Ramos (cell line): ENCODE measurements around the gene SNAPC5.
"Not testable (repeated sequence)": the region's sequence is repeated elsewhere in the genome, so short reads cannot be mapped to it uniquely, and the experiment has no call there.

Experiments used
- in situ Hi-C: fragments of 300-500 bp; cut with MboI; formaldehyde crosslinking; loops from one replicate; pipeline ENCODE4 v1.14.3; 2022; ENCODE audit warnings: low sequenced_read_pairs; ENCODE audit not compliant: unreplicated experiment

SNAPC5 gene, protein sequence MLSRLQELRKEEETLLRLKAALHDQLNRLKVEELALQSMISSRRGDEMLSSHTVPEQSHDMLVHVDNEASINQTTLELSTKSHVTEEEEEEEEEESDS

DNA sequence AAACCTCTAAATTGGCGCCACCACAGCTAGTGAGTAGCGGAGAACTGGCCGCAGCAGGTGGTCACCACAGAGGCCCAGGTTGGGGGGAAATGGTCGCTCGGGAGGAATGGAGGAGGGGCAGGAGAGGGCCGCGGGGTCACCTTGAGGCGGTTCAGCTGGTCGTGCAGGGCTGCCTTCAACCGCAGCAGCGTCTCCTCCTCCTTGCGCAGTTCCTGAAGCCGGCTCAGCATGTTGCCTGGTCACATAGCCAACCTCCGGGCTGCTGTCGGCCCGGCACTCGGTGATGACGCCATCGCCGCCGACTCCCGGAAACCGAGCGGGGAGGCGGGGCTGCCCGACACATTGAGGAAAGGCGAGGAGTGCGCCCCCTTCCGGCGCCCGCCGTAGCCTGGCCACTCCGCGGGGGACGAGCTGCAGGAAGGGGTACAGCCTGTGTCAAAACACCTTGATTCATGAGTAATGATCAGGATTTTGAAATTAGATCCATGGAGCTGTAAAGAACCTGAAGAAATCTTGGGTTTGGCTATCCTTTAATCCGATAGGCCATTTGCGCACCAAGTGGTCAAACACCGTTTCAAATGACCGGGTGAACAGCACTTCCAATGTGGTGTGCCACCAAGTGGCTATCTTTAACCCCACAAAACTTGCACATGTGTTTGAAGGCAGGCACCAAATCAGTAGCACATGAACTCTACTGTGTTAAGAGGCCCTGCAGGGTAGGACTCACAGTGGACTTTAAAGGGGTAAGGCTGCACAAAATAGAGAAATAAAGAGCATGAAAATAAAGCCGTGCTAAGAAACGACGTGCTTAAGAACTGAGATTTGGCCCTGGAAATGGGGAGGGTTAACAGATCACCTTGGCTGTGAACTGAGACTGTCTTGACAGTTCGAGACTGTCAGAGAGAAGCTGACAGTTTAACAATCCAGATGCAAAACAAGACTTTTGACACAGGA lies at the start of gene SNAPC5:
Gene SNAPC5, minus strand, starts transcription at position 261 of the 954 bp plus-strand sequence. Its CDS starts 31 bp downstream, at position 230.
- in situ Hi-C loops: loop anchor here (10.0 kb wide), 1 partner anchor 143 kb away; the partner anchor contains the start of gene TIPIN

DNA sequence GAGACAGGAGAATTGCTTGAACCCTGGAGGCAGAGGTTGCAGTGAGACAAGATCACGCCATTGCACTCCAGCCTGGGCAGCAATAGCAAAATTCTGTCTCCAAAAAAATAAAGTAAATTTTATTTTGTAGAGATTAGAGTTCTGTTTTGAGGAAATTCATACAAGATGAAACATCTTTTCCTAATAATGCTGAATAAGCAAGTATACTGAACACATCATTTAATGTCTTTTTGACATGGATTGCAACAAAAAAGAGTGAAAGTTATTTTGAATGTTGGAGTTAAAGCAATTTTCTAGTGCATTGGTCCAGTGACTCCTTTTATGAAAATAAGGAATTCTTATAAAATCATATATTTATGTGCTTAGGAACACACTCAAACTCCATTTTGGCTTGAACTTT lies 47.7 kb upstream of the SNAPC5 start:
- in situ Hi-C loops: no loop called here

DNA sequence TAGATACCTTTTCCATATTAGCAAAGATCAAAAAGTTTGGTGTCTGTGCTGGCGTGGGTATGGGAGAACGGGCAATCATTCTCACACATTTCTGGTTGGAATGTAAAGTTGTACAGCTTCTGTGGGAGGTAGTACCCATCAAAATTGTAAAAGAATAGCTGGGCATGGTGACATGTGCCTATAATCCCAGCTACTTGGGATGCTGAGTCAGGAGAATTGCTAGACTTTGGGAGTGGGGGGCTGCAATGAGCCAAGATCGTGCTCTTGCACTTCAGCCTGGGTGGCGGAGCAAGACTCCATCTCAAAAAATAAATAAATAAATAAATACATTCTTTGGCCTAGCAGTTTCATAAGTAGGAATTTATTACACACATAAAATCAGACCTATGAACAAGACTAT lies 45.3 kb upstream of the SNAPC5 start:
- in situ Hi-C loops: no loop called here

DNA sequence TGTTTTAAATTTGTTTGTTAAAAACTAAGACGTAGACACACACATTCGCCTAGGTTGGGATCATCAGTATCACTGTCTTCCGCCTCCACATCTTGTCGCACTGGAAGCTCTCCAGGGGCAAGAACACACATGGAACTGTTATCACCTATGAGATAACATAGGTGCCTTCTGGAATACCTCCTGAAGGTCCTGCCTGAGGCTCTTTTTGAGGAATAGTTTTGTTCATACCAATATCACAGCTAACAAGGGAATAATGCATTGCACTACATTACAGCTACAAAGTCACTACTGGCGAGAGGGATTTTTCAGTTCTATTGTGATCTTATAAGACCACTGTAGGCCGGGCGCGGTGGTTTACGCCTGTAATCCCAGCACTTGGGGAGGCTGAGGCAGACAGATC lies 37.5 kb upstream of the SNAPC5 start:
- in situ Hi-C loops: no loop called here

DNA sequence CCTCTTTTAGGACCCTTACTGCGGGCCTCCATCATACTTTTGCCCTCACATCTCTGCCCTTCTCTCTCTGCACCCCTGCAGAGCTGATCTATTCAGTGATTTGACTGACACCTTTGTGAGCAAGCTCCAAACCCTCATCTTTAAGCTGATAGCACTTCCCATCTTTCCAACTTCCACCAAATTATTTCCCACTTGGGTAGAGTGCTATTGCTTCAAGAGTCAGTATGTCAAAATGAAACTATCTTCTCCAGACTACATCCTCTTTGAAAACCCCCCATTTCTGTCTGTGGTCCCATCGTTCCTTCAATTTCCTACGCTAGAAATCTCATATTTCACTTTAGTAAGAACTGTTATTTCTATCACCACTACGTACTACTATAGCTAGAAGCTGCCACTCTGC lies 27.3 kb upstream of the SNAPC5 start:
- in situ Hi-C loops: no loop called here

DNA sequence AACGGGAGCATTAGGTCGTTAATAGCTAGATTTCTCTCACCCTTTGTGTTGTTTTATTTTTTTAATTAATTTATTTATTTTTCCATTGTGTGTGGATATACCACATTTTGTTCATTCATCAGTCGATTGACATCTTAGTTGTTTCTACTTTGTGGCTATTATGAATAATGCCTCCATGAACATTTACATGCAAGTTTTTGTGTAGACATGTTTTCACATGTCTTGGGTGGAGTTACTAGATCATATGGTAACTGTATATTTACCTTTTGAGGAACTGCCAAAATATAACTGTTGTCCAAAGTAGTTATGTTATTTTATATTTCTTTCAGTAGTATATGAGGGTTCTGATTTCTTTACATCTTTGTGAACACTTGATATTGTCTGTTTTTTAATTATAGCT lies 26.4 kb upstream of the SNAPC5 start:
- in situ Hi-C loops: no loop called here

DNA sequence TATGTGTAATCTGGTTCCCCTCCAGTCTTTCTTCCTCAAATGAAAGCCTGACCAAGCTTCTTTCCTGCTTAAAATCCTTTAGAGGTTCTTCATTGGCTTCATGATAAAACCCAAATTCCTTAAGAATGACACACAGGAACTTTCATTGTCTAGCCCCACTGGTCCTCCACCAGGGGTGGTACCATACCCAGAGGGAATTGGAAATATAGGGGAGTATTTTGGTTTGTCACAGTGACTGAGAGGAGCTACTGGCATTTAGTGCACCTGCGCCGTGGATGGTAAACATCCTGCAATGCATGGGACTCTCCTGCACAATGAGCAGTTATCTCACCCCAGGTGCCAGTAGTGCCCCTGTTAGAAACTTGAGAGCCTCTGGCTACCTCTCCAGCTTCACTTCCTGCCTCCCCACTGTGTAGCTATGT lies 18.4 kb upstream of the SNAPC5 start:
- in situ Hi-C loops: no loop called here

DNA sequence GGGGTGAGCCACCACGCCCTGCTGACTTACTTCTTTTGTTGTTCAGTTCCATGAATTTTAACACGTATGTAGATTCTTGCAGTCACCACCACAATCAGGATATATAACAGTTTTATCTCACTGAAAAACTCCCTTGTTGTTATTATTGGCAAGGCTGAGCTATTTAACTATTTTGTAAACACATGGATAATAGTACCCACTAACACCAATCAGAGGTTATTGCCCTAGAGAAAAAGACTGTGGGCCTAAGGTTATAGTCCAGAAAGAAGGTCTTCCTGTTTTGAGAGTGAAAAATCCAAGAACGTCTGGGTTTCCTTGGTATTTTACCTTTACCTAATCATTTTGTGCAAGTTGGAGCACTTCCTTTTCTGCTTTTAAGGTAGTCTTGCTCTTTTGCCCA lies 17.0 kb upstream of the SNAPC5 start:
- in situ Hi-C loops: no loop called here

DNA sequence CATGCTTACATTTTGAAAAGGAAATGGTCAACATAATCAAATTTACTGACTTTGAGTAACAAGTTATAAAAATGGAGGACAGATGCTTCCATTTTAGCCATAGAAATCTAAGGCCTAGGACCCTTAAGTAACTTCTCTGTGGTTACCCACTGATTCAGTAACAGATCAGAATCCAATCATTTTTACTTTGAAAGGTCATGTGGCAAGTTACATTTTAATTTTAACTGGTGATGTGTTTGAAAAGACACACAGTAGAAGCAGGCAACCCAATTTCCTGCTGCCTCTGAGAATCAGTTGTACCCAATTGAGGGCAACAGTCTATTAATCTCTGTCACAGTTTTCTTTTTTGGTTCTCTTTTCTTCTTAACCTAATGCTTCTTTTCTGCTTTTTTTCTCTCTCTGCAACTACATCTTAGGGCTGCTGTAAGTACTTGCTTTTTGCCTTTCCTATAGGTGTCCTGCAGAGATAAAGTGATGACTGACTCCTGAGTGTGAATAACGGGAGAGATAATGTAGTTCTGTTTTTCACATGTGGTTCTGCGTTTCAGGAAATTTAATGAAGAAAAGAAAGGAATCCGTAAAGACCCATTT lies 10.8 kb upstream of the SNAPC5 start:
- in situ Hi-C loops: no loop called here

DNA sequence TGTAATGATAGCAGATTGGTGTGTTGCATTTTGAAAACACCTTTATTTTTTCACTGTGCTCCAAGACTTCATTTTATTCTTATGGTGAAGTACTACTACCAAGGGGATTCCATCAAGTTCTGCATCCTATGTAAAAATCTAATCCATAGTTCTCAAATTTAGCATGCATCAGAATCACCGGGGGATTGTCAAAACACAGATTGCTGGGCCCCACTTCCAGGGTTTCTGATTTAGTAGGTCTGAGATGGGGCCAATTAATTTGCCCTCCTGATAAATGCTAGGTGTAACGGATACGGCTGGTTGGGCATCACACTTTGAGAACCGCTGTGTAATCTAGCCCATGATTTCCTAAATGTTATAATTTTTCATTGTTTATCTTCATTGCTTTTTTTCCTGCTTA lies 8.3 kb upstream of the SNAPC5 start:
- in situ Hi-C loops: no loop called here

DNA sequence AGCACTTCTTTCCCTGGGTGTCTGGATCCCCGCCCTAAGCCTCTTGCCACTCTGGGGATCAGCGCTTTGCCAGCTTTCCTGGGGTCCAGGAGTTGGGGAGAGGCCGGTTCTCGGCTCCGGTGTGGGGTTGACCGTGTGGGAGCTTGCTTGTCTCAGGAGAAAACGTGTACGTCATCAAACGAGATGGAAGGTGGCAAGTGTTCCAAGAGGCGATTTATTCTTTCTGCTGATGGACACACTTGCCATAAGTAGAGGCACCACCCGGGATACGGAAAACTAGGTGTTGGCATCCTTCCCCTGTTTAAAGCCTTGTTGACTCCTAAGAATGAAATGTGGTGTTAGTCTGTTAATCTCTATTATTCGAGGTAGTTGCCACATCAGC lies 7.9 kb upstream of the SNAPC5 start:
- in situ Hi-C loops: no loop called here

DNA sequence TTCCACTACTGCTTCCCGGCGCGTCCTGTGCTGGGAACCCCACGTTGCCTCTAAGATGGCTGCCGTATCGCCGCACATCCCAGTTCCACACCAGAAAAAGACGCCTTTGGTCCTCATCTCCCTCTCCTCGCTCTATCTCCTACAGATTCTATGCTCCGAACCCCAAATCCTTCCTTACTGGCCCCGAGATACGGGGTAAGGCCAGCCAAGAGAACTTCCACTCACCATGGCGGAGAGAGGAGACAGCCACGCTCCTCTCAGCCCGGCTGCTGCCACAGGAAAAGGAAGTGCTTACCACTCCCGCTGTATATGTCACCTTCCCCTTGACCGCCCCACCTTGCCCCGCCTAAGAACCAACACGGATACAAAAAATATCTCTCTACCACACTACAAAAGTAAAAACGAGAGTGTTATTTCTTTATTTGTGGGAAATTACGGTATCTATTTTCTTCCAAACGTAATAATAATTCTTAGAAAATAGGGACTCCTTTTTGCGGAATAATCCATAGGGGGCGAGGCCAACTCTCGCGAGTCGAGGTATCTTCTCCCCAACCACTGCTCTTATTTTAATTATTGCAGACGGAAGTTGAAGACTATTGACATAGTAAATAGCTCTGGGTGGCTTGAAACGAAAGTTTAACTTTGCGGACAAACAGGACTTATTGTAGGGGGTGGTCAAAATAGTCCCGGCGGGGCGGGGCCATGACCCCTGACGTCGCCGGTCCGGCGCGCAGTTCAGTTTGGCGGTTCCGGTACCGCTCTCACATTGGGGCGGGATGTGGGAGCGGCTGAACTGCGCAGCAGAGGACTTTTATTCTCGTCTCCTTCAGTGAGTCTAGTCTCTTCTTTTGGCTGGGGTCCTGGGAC lies 7.2 kb upstream of the SNAPC5 start, which contains the start of the genes RPL4 and ZWILCH:
Gene RPL4, minus strand, starts transcription at position 293 of the 867 bp plus-strand sequence. Its CDS starts 65 bp downstream, at position 228.
Gene ZWILCH, plus strand, starts transcription at position 764 of the 867 bp plus-strand sequence. Its CDS starts 13 bp downstream, at position 777.
- in situ Hi-C loops: no loop called here

DNA sequence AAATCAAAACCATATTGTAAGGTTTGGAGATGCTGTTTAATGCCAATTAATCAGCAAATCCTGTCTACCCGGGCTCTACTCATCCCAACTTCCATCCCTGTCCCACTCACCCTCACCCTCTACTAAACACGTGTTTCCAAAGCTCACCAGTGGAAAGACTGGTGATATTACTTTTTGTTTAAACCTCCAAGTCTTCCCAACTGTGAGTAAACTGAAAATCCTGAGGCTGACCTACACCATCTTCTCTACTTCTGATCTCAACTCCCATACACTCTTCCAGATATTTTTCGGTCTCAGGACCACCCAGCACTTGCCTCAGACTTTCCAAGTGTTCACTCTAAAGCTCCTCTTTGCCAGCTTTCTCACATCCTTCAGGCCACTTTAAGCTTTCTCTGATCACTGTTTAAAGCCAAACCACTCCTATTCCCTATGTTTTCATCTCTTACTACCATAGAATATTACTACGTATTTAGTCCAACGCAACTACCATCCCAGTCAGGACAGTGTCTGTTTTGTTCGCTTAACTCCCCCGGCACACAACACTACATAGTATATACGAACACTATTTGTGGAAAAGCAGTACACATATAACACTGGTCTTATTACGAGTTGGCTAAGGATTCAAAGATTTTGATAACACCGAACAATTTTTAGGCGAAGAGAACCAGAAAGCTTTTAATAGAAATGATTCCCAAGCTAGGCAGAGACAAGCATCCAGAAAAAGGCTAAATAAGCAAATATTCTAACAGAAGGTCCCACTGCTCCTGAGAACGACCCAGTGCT lies 6.4 kb upstream of the SNAPC5 start:
- in situ Hi-C loops: no loop called here

DNA sequence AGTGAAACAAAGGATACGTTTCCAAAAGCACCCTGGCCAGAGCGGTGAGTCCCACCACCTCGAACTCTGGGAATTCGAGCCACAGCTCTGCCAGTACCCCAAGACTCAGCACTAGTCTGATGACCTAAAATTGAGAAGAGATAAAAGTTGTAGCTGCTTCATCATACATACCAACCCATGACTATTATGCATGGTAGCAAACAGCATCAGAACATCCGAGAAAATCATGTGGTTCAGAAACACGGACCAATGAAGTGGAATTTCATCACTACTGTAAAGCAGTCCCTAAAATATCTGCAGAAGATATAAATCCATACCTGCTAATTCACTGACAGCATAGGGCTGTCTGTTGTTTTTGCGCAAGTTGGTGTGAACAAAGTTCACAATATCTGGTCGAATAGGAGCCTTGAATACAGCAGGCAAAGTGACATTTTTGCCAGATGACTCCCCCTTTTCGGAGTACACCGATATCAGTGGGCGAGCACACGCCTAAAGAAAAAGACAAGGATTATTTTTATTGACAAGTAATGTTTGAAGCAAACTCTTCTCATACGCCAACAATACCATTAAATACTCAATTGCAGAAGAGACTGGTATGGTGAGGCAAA lies 5.6 kb upstream of the SNAPC5 start:
- in situ Hi-C loops: not testable (repeated sequence)

DNA sequence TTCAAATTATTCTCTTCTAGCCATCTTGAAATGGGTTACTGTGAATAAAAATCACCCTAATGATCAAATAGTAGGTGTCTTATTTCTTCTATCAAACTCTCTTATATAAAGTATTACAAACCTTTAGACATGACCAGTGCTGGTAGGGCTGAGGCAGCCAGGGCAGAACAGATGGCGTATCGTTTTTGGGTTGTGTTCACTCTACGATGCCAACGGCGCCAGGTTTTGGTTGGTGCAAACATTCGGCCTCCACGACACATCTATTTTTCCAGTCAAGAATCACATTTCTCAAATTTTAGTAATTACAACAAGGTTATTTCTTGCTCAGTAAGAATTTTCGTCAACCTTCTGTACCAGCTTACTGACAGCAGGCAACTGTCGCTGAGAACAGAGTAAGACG lies 4.9 kb upstream of the SNAPC5 start:
- in situ Hi-C loops: no loop called here

DNA sequence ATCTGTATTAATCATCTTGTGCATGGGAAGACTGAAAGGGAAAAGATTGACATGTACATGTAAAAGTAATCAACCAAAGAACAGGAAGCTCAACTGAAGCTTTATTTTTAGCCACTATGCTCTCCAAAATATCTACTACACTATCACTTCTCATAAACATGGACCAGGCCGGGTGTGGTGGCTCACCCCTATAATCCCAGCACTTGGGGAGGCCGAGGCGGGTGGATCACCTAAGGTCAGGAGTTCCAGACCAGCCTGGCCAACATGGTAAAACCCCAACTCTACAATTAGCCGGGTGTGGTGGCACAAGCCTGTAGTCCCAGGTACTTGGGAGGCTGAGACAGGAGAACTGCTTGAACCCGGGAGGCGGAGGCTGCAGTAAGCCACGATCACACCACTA lies 2.8 kb upstream of the SNAPC5 start:
- in situ Hi-C loops: not testable (repeated sequence)

DNA sequence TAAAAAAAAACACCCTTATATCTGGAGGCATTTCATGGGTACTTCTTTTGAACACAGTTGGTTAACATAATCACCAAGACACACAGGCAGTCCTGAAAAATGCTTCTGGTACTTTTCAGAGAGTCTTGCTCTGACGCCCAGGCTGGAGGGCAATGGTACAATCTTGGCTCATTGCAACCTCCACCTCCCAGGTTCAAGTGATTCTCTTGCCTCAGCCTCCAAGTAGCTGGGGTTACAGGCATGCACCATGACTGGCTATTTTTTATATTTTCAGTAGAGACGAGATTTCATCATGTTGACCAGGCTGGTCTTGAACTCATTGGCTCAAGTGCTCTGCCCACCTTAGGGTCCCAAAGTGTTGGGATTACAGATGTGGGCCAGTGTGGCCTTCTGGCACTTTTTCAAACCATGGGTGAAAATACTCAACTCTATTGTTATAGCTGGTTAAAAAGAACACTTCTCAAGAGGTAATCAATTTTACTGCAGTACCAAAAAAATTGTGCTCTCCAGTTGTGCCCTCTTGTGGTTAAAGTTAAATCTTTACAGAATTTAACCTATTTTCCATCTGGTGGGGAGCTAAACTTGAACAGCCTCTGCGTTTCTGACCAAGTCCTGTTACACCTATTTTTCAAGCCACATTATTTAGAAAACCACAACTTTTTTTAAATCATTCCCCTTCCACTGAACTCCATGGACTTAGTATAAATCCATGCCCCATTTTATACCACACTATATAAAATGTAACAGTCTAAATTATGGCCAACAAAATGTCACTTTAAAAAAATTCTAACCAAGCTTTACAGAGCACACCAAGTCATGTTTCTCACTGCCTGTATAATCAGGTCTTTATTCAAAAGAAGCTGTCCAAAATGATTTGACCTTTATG lies 1.2 kb upstream of the SNAPC5 start:
- in situ Hi-C loops: loop anchor here (10.0 kb wide), 1 partner anchor 144 kb away; the partner anchor contains the start of gene TIPIN

DNA sequence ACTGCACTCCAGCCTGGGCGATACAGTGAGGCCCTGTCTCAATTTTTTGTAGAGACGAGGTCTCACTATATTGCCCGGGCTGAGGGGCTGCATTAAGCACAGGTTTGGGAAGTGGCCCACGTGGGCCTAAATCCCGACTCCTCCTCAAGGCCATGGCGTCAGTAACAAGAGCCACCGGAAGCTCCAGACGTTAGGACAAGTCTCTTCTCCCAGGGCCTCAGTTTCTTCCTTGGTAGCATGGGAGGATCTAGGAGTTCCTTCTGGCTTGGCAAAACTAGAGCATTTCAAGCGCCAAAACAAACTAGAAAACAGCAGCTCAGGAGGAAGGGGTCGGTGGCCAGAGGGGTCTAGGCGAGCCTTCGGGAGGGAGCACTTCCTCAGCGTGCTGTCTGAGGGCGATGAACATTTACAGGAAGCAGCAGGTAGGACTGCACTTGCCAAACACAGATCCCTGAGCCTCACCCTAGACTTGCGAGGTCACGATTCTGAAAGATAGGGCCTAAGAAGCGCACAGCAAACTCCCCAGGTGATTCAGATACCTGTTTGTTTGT lies 536 bp downstream of the SNAPC5 start:
- in situ Hi-C loops: loop anchor here (10.0 kb wide), 1 partner anchor 142 kb away; the partner anchor contains the start of gene TIPIN
